Activated CD4-positive, alpha-beta T cell treated with anti-CD3 and anti-CD28 coated beads, Interleukin-2, amount 10 ng/mL, durations not matched to agents 7 days and 5 days (primary cell): ENCODE data around the gene EXOSC9. TPM values are rescaled to one million over a fixed set of nuclear protein-coding genes. Genes with fewer than 3 reads are reported as not detected.

Experiments used
- CTCF ChIA-PET: fragments of 350-600 bp; sonication (Branson Sonifier 250); formaldehyde crosslinking; loops from one replicate; lab custom pipeline; 2021; ENCODE audit warnings: antibody characterized with exemption; lab: Charles Lee
- POLR2A ChIA-PET: fragments of 350-600 bp; sonication (Branson Sonifier 250); formaldehyde crosslinking; loops from one replicate; lab custom pipeline; 2021; ENCODE audit warnings: antibody characterized with exemption; lab: Charles Lee
- DNase-seq: peaks from one replicate; pipeline ENCODE4 v3.0.0-alpha.2; 2020
- H3K27ac Mint-ChIP-seq: one replicate; pipeline ENCODE4 v1.8.0; 2021; ENCODE audit warnings: mild to moderate bottlenecking, moderate library complexity, mixed read lengths
- H3K27me3 Mint-ChIP-seq: one replicate; pipeline ENCODE4 v1.8.0; 2021; ENCODE audit warnings: mixed read lengths
- H3K36me3 Mint-ChIP-seq: one replicate; pipeline ENCODE4 v1.8.0; 2021; ENCODE audit warnings: low read depth, mixed read lengths
- H3K4me1 Mint-ChIP-seq: one replicate; pipeline ENCODE4 v1.8.0; 2021; ENCODE audit warnings: mixed read lengths
- H3K4me3 Mint-ChIP-seq: one replicate; pipeline ENCODE4 v1.8.0; 2021; ENCODE audit warnings: mild to moderate bottlenecking, moderate library complexity, mixed read lengths
- H3K9me3 Mint-ChIP-seq: one replicate; pipeline ENCODE4 v1.8.0; 2021; ENCODE audit warnings: mixed read lengths
- total RNA-seq, 2 experiments: library from RNA; stranded (reverse); gene quantifications; one replicate each; pipeline ENCODE4 v1.2.3, GENCODE V29; 2021

The EXOSC9 gene
- total RNA-seq, 2 experiments from 2014 or later = 56.2 to 58.1 TPM

DNA sequence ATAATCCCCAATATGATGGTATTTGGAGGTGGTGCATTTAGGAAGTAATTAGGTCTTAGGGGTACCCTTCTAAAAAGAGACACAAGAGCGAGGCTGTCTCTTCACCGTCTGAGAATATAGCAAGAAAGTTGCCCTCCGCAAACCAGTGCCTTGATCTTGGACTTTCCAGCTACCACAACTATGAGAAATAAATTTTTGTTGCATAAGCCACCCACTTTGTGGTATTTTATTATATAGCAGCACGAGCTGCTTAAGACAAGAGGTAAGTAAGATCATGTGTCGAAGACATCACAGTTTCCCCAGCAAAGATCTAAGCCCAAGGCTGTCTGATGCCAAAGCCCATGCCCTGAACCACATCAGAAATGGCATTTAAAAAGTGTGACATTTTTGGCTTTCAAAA, 9.6 kb upstream of the EXOSC9 start:
- H3K27me3 Mint-ChIP-seq = peaks cover 10% of the 10 kb centered on the region
- H3K4me1 Mint-ChIP-seq = peaks cover 23% of the 10 kb centered on the region
- no peak for DNase-seq
- no peak overlapping the region for H3K27ac Mint-ChIP-seq
- H3K36me3 Mint-ChIP-seq = no peaks in the 10 kb centered on the region
- POLR2A ChIA-PET = no interaction called here
- no peak overlapping the region for H3K4me3 Mint-ChIP-seq
- no peaks in the 10 kb centered on the region for H3K9me3 Mint-ChIP-seq
- CTCF ChIA-PET = interaction anchor here (0.6 to 1.5 kb wide), 2 partner anchors 31 to 86 kb away, joined by 3 read pairs; no protein-coding TSS in a partner anchor

- Mint-ChIP-seq H3K36me3 (no peaks in the 10 kb centered on the region), H3K9me3 (no peaks in the 10 kb centered on the region), H3K4me3 (no peak overlapping the region), H3K4me1 (peaks cover 23% of the 10 kb centered on the region), H3K27ac (no peak overlapping the region), H3K27me3 (peaks cover 8% of the 10 kb centered on the region)
- DNase-seq = no peak
- CTCF ChIA-PET = interaction anchor here (0.8 to 1.1 kb wide), 2 partner anchors 24 to 26 kb away, joined by 3 to 4 read pairs; no protein-coding TSS in a partner anchor
- POLR2A ChIA-PET = no interaction called here
These were observed 8.2 kb upstream of the EXOSC9 start for GRCh38 chr4:121792966-121793365.

GRCh38 chr4:121794505-121795188, 6.5 kb upstream of the EXOSC9 start:
- no peak overlapping the region for H3K4me3 Mint-ChIP-seq
- peaks cover 23% of the 10 kb centered on the region for H3K4me1 Mint-ChIP-seq
- DNase-seq = no peak
- CTCF ChIA-PET = no interaction called here
- H3K36me3 Mint-ChIP-seq = no peaks in the 10 kb centered on the region
- H3K27ac Mint-ChIP-seq = no peak overlapping the region
- H3K9me3 Mint-ChIP-seq = no peaks in the 10 kb centered on the region
- peaks cover 5% of the 10 kb centered on the region for H3K27me3 Mint-ChIP-seq
- POLR2A ChIA-PET = no interaction called here

DNA sequence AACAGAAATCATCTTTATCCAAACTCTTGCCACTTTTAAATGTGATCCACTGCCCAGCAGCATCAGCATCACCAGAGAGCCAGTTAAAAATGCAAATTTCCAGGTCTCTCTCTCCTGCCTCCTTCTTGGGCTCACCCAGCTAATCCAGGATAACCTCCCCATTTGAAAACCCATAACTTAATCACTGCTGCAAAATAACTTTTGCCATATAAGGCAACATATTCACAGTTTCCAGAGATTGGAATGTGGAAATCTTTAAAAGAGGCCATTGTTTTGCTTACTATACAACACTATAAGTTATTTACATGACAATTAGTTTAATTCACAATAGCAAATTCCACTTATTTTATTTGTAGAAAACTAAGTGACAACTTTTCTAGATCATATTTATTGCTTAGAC, 4.8 kb upstream of the EXOSC9 start:
- no peak for DNase-seq
- Mint-ChIP-seq H3K36me3 (peaks cover 2% of the 10 kb centered on the region), H3K27ac (peak overlapping the region; percentile 10), H3K27me3 (peaks cover 5% of the 10 kb centered on the region), H3K4me1 (peaks cover 39% of the 10 kb centered on the region), H3K9me3 (peaks cover 2% of the 10 kb centered on the region), H3K4me3 (no peak overlapping the region)
- ChIA-PET CTCF (interaction anchor here (0.7 kb wide), 1 partner anchor 15 kb away, joined by 3 read pairs; no protein-coding TSS in a partner anchor), POLR2A (interaction anchor here (0.6 kb wide), 2 partner anchors 38 to 98 kb away, joined by 3 to 6 read pairs; no protein-coding TSS in a partner anchor)

GRCh38 chr4:121799208-121799823, 1.8 kb upstream of the EXOSC9 start:
- Mint-ChIP-seq H3K4me3 (peak overlapping the region; percentile 12), H3K4me1 (peaks cover 55% of the 10 kb centered on the region), H3K27me3 (peaks cover 3% of the 10 kb centered on the region), H3K27ac (peak overlapping the region; percentile 98), H3K9me3 (peaks cover 2% of the 10 kb centered on the region), H3K36me3 (peaks cover 16% of the 10 kb centered on the region)
- DNase-seq = no peak
- CTCF ChIA-PET = no interaction called here
- POLR2A ChIA-PET = no interaction called here

GRCh38 chr4:121799867-121800501, 1.1 kb upstream of the EXOSC9 start:
- DNase-seq = no peak
- no peaks in the 10 kb centered on the region for H3K27me3 Mint-ChIP-seq
- peak overlapping the region; percentile 98 for H3K27ac Mint-ChIP-seq
- peaks cover 56% of the 10 kb centered on the region for H3K4me1 Mint-ChIP-seq
- peaks cover 2% of the 10 kb centered on the region for H3K9me3 Mint-ChIP-seq
- H3K36me3 Mint-ChIP-seq = peaks cover 20% of the 10 kb centered on the region
- ChIA-PET POLR2A (no interaction called here), CTCF (no interaction called here)
- peak overlapping the region; percentile 93 for H3K4me3 Mint-ChIP-seq

GRCh38 chr4:121800638-121800960, 524 bp upstream of the EXOSC9 start:
- peaks cover 57% of the 10 kb centered on the region for H3K4me1 Mint-ChIP-seq
- peak overlapping the region; percentile 93 for H3K4me3 Mint-ChIP-seq
- CTCF ChIA-PET = interaction anchor here (0.8 kb wide), 1 partner anchor 26 kb away, joined by 3 read pairs; no protein-coding TSS in a partner anchor
- DNase-seq = no peak
- peaks cover 2% of the 10 kb centered on the region for H3K9me3 Mint-ChIP-seq
- no peaks in the 10 kb centered on the region for H3K27me3 Mint-ChIP-seq
- H3K36me3 Mint-ChIP-seq = peaks cover 25% of the 10 kb centered on the region
- peak overlapping the region; percentile 98 for H3K27ac Mint-ChIP-seq
- POLR2A ChIA-PET = no interaction called here

GRCh38 chr4:121801715-121802075, 572 bp downstream of the EXOSC9 start:
- Mint-ChIP-seq H3K9me3 (peaks cover 2% of the 10 kb centered on the region), H3K27ac (peak overlapping the region; percentile 98), H3K27me3 (no peaks in the 10 kb centered on the region), H3K4me1 (peaks cover 54% of the 10 kb centered on the region), H3K4me3 (peak overlapping the region; percentile 93), H3K36me3 (peaks cover 30% of the 10 kb centered on the region)
- CTCF ChIA-PET = interaction anchor here (1.2 kb wide), 1 partner anchor 9 kb away, joined by 3 read pairs; no protein-coding TSS in a partner anchor
- DNase-seq = no peak
- POLR2A ChIA-PET = interaction anchor here (0.6 kb wide), 1 partner anchor 41 kb away, joined by 3 read pairs; no protein-coding TSS in a partner anchor

DNA sequence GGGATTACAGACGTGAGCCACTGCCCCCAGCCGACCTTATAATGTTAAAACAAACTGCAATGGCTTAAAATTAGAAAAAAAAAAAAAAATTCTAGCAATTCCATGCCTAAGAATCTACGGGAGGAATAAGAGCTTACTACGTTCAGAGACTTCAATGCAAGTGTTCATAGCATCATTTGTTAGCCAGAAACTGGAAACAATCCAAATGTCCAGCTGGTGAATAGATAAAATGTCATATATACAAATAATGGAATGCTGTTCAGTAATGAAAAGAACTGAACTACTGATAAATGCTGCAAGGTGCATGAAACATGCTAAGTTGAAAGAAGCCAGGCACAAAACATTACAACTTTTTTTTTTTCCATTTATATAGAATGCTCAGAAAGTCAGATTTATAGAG, 5.3 kb downstream of the EXOSC9 start:
- Mint-ChIP-seq H3K27ac (no peak overlapping the region), H3K36me3 (peaks cover 53% of the 10 kb centered on the region), H3K27me3 (no peaks in the 10 kb centered on the region), H3K9me3 (no peaks in the 10 kb centered on the region), H3K4me1 (peaks cover 46% of the 10 kb centered on the region), H3K4me3 (no peak overlapping the region)
- CTCF ChIA-PET = interaction anchor here (0.6 kb wide), 1 partner anchor 13 kb away, joined by 3 read pairs; no protein-coding TSS in a partner anchor
- no peak for DNase-seq
- POLR2A ChIA-PET = no interaction called here

- Mint-ChIP-seq H3K9me3 (no peaks in the 10 kb centered on the region), H3K27ac (no peak overlapping the region), H3K27me3 (no peaks in the 10 kb centered on the region), H3K4me3 (no peak overlapping the region), H3K4me1 (peaks cover 43% of the 10 kb centered on the region), H3K36me3 (peaks cover 50% of the 10 kb centered on the region)
- DNase-seq = no peak
- ChIA-PET POLR2A (no interaction called here), CTCF (interaction anchor here (1.2 to 1.6 kb wide), 2 partner anchors 9 to 25 kb away, joined by 3 read pairs; no protein-coding TSS in a partner anchor)
These were observed 10.0 kb downstream of the EXOSC9 start for GRCh38 chr4:121811122-121811521.

GRCh38 chr4:121814756-121815155, 13.6 kb downstream of the EXOSC9 start:
- peaks cover 63% of the 10 kb centered on the region for H3K4me1 Mint-ChIP-seq
- no peak for DNase-seq
- H3K27ac Mint-ChIP-seq = no peak overlapping the region
- H3K9me3 Mint-ChIP-seq = no peaks in the 10 kb centered on the region
- H3K4me3 Mint-ChIP-seq = no peak overlapping the region
- H3K27me3 Mint-ChIP-seq = no peaks in the 10 kb centered on the region
- CTCF ChIA-PET = no interaction called here
- POLR2A ChIA-PET = no interaction called here
- H3K36me3 Mint-ChIP-seq = peaks cover 69% of the 10 kb centered on the region

- H3K9me3 Mint-ChIP-seq = no peaks in the 10 kb centered on the region
- no peak overlapping the region for H3K27ac Mint-ChIP-seq
- H3K4me1 Mint-ChIP-seq = peaks cover 65% of the 10 kb centered on the region
- no peaks in the 10 kb centered on the region for H3K27me3 Mint-ChIP-seq
- peaks cover 66% of the 10 kb centered on the region for H3K36me3 Mint-ChIP-seq
- DNase-seq = no peak
- CTCF ChIA-PET = interaction anchor here (1.0 kb wide), 1 partner anchor 10 kb away, joined by 3 read pairs; no protein-coding TSS in a partner anchor
- POLR2A ChIA-PET = no interaction called here
- no peak overlapping the region for H3K4me3 Mint-ChIP-seq
These were observed 15.9 kb downstream of the EXOSC9 start for GRCh38 chr4:121817006-121817405.

DNA sequence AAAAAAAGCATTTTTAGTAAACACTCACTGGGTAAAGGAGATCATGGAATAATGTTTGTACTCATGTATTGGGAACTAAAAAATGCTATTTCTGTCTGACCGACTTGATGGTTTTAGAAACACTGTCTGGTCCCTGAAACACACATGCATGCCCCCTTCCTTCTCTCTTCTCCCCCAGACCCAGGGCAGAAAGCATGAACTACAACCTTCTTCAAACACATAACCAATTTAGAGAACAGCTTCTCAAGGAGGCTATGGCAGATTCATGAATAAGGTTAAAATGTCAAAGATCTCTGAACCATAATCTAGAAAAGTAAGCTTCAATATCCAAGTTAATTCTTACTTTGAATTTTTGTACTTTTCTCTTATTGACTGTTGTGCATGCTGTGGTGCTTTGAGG, 16.6 kb downstream of the EXOSC9 start:
- H3K9me3 Mint-ChIP-seq = no peaks in the 10 kb centered on the region
- H3K36me3 Mint-ChIP-seq = peaks cover 72% of the 10 kb centered on the region
- DNase-seq = no peak
- H3K4me3 Mint-ChIP-seq = no peak overlapping the region
- peak overlapping the region; percentile 60 for H3K27ac Mint-ChIP-seq
- H3K4me1 Mint-ChIP-seq = peaks cover 67% of the 10 kb centered on the region
- POLR2A ChIA-PET = no interaction called here
- H3K27me3 Mint-ChIP-seq = no peaks in the 10 kb centered on the region
- CTCF ChIA-PET = interaction anchor here (1.0 kb wide), 1 partner anchor 10 kb away, joined by 3 read pairs; no protein-coding TSS in a partner anchor
